NK-92 (cell line): ENCODE data around the gene MAGI2.
"Not testable (repeated sequence)": the region's sequence is repeated elsewhere in the genome, so short reads cannot be mapped to it uniquely, and the experiment has no call there.

ENCODE experiments used
- DNase-seq: peaks from one replicate; lab custom pipeline; 2025; ENCODE audit not compliant: unreplicated experiment; lab: John Stamatoyannopoulos, UW

Gene MAGI2

DNA sequence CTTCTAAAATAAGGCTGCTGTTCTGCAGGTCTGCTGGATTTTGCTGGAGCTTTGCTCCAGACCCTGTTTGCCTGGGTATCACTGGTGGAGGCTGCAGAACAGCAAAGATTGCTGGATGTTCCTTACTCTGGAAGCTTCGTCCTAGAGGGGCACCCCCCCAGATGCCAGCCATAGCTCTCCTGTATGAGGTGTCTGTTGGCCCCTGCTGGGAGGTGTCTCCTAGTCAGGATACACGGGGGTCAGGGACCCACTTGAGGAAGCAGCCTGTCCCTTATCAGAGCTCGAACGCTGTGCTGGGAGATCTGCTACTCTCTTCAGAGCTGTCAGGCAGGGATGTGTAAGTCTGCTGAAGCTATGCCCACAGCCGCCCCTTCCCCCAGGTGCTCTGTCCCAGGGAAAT, 382.3 kb downstream of the MAGI2 start:
- not testable (repeated sequence) for DNase-seq

DNA sequence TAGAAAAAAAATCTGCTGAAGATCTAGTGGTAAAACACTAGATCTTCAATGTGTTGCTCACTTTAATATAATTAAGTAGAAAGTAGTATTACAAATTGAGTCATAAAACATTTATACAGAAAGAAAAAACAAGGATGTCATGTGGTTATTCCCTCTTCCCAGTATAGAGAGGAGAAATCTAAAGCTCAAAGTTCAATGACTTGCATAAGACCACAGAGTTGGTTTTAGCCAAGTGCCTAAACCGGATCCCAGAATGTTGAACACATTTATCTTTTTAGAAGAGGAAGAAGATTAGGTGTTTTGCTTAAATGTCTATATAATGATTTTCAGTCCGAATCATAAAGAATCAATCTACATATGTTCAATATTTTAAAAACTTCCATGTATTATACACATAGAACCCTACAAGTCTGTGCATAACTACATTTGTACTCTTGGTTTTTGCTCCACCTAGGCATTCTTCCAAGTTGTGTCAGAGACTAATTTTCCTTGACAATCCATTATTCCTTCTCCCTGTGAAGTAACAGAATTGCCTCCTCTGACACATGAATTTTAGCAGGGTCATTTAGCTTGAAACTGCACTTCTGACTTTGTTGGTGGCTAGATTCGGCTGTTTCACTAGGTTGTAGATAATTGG, 389.2 kb downstream of the MAGI2 start:
- DNase-seq = no peak

DNA sequence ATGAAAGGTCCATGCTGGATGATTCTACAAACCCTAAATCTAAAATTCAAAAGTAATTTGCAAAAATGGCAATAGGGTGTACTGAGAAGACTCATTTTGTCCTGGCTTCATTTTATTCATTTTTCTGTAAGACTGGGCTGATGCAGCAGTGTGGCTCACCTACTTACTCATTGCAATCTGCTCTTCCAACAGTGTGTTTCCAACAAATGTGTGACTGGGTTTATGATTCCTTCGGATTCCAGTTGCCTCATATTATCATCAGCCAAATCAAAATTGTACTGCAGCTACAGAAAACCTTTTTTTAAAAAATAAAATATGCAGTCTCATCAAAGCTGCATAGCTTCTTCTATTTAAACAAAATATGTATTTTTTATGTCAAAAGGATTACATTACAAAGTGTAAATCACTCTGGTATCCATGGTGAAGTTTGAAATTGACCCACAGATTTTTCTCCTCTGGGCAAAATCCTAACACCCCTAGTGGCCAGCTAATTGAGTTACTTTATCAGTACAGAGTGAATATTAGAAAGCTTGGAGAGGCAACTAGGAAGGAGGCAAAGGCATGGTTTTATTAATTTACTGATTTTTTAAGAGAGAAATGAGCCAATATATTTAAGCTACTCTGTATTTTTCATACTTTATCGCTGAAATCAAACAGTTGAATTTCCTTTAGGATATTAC, 390.3 kb downstream of the MAGI2 start:
- no peak for DNase-seq

DNA sequence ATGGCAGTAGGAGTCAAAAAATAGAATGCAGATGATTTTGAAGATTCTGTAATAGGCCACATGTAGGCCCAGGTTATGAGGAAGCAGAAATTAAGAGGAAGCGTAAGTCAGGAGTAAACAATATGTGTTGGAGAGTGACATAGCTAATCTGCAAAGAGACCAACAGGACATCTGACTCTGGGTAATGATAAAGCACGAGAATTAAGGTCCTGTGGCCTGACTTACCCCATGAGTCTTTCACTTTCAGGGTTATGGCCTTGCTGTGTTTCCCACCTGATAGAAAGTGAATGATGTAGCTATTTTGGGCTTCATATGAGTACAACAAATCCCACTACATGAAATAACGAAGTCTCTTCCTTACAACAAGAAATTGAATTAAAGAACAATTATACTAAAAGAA, 393.0 kb downstream of the MAGI2 start:
- no peak for DNase-seq

DNA sequence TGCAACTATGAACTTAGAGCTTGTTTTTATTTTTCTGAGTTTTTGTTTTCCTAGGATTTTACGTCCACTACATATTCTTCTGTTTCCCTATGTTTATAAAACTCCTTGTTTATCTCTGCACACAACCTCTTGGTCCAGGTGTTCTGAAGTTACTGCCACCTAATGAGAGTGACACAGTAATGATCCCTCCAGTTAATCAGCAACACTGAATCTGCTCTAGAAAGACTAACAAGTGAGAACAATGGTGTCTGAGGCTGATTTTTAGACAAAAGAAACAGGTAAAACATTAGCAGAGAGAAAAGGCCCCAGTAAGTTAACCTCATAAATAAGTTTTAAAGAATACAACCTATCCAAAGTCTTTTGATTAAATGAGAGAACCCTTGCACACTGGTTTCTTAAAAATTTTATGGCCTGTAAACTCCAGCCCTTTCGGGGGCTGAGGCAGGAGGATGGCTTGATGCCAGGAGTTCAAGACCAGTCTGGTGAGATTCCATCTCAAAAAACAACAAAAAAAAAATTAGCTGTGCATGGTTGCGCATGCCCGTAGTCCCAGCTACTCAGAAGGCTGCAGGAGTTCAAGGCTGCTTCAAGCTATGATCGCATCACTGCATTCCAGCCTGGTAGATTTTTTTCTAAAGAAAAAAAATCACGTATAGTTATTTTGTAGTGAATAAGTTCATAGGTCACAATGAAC, 397.6 kb downstream of the MAGI2 start:
- no peak for DNase-seq

DNA sequence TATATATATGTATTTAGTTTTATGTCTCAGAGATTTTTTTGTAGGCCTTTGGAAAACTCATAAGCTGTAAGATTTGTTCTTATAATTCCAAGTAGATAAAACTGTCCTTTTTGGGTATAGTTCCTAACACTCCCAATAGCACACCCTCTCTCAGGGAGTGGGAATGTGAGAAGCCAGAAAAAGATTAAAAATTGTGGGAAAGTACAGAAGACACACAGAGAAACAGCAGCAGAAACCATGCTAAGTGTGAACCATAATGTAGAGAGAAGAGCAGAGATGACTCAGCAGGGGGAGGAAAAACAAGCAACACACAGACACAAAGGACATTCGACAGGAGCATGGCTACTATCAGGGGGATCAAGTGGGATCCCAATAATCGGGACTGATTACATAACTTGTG, 401.6 kb downstream of the MAGI2 start:
- no peak for DNase-seq

DNA sequence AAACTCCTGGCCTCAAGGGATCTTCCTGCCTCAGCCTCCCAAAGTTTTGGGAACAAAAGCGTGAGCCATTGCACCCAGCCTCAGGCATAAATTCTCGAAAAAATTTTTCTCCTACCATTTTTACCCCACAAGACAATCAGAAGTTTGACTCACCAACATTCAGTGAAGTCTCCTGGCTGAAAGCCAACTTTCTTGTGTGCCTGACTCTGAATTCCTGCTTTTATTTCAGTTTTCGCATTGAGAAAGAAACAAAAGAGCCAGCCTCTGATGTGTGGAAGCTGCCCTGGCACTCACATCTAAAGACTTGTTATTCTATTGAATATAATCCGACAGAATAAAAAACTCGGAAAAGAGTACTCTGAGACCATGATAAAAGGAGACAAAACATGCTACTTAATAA, 402.9 kb downstream of the MAGI2 start:
- no peak for DNase-seq

DNA sequence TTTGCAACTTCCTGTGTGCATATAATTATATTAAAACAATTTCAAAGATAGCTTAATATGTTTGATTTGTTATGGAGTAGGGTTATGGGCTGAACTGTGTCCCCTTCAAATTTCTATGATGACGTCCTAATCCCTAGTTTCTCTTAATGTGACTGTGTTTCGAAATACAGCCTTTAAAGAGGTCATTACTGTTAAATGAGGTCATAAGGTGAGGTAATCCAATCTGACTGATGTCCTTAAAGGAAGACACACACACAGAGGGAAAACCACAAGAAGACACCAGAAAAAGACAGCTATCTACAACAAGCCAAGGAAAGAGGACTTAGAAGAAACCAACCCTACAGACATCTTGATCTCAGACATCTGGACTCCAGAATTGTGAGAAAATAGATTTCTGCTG, 407.4 kb downstream of the MAGI2 start:
- DNase-seq = no peak

DNA sequence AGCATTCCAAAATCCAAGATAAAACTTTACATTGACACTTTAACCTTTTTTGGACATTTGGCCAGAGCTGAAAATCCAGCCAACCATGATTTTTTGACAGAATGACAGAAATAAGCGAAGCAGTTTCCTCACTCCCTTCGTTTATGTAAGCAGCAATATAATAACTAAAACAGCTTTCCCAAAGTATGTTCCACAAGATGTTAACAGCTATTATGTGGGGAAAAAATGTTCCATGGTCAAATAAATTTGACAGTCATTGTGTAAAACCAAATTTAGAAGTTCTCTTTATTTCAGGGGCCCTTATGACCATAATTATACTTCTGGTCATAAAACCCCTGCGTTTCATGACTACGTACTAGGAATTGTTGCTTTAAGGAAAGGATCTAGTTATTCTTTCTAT, 416.5 kb downstream of the MAGI2 start:
- DNase-seq = no peak

DNA sequence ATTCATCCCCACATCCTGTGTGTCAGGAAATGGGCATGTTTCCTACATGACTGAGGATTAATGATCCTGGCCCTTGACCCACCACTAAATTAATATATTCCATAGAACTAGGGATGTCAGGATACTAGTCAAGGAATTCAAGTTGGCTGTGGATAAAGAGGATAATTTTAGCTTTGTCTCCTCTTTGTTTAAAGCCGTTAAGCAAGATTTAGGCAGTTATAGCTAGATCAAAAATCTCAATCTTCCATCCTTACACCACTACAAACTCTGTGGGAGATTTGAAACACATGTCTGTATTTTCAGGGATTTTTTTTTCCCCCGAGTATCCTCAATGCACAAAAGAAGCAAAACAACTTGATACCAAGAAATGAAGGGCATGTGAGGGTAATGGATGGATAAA, 417.1 kb downstream of the MAGI2 start:
- DNase-seq = no peak

DNA sequence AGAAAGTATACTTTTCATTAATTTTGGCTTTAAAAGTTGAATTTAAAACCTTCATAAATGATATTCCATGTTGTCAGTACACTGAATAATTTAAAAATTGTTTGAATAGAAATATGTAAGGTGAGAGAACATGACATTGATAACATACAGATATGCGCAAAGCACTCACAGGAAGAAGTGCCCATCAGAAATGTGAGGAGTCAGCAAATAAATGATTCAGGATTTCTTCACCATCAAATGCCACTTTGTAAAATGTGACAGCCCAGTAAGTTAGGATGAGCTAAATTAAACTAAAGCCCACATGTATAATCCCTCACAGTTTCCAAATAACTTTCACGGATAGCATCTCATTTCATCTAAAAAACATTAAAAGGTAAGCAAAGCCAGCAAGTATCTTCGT, 417.6 kb downstream of the MAGI2 start:
- no peak for DNase-seq

DNA sequence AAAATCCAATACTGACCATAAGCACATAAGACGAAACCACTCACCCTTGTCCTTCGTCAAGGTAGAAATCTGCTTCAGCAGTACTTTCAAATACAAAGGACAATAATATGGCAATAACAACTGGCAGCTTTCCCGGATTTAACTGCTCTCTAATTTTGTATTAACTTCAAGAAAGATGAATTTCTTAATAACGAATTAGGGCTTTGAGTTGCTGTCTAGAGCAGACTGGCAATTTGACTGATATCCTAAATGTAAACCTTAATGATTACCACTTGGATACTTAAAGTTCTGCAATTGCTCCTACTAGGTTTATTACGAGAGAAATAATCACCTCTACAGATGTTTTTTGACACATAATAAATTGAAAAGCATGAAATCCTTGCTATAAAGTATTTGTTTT, 418.7 kb downstream of the MAGI2 start:
- DNase-seq = no peak

DNA sequence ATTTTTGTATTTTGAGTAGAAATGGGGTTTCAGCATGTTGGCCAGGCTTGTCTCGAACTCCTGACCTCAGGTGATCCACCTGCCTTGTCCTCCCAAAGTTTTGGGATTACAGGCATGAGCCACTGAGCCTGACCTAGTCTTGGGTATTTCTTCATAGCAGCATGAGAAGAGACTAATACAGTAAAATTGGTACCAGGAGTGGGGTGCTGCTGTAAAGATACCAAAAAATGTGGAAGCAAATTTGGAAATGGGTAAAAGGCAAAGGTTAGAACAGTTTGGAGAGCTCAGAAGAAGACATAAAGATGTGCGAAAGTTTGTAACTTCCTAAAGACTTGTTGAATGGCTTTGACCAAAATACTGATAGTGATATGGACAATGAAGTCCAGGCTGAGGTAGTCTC, 433.8 kb downstream of the MAGI2 start:
- DNase-seq = not testable (repeated sequence)

DNA sequence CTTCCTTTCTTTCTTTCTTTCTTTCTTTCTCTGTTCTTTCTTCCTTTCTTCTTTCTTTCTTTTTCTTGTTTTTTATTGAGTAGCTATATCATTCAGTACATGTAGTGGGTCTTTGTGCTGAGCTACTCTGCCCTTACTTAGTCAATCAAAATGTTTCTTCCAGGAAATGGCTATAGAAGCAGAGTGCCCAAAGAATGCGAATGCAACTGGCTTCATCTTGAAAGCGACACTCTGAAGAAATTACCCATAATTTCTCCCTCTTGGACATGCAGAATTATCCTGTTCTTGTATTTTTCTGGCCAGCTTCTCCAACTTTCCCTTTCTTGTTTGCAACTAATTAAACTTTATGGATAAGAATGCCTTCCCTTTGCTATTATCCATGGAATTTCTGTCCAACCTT, 441.5 kb downstream of the MAGI2 start:
- no peak for DNase-seq

DNA sequence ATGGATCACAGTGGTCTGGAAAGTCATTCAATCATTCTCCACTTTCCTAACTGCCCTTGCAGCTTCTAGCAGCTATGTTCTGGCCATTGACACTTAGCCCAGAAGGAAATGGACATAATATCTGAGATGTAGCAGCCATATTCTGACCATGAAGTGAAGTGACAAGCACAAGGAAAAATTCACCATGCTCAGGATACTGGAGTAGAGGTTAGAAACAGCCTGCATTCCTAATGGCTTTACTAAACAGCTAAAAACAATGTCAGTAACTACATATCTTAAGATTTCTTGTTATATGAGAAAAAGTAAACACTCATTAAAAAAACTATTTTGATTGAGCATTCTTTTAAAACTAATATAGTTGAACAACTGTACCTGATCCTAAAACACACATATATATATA, 443.8 kb downstream of the MAGI2 start:
- DNase-seq = no peak

DNA sequence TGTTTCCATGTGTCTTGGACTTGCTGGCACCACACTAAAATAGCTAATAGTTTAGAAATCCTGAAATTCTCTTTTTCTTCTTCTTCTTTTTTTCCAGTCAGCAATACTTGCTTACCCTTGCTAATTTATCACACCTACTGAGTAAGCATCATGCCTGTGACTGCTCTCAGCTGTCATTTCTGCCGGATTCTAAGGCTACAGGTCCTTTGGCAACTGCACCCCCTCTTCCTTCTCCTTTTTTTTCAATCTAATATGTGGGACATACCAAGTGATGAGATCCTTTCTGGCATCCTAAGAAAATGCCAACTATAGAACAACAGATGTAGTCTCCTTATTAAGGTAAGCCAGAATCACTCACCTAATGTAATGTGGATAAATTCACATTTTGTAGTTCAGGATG, 444.7 kb downstream of the MAGI2 start:
- no peak for DNase-seq

DNA sequence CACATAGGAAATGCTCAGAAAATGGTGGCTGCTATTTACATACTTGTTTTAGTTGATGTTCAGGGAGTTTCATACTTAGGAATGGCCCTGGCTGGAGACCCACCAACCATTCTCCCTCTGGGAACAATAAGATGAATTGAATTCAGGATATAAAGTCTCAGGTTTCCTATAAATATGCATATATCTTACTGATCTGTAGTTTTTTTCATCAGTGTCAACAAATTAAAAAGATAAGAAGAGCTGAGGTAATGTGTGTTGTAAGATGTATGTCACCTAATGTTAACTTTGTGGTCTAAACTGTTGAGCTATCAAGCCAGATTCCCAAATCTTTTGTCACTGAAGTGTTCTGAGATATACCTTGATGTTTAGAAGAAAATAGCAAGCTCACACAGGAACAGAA, 457.5 kb downstream of the MAGI2 start:
- DNase-seq = no peak

DNA sequence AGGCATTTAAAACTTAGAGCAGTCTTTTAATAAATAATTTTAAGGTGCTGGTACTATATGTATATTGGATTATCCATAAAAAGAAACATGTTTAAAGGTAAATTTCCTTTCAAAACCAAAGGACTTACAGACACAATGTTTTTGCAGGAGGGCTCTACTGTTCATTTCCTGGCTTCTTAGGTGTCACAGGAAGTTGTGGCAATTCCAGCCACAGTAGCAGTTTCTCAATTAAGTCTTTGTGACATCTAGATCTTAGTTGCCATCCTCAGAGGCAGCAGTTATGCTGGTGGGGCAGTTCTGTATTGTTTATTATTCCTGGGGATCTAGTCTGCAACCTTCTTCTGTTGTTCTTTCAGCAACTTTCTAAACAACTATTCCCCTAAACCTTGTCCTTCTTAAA, 460.1 kb downstream of the MAGI2 start:
- no peak for DNase-seq

DNA sequence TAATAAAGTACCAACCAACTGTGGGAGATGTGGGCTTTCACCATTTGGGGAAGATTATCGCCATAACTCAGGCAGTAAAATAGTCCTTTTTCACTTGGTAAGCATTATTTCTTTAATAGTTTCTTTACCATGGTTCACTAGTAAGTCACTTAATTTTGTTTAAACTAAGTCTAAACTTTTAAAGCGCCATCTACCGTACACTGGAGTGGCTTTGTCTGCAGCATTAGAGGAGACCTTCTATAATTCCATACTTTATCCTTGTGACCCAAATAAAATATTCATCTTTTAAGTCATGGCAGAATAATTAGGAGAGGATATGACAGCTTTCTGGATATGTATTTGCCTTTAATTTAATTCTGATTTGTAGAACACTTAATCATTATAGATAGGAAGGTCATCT, 468.0 kb downstream of the MAGI2 start:
- no peak for DNase-seq

DNA sequence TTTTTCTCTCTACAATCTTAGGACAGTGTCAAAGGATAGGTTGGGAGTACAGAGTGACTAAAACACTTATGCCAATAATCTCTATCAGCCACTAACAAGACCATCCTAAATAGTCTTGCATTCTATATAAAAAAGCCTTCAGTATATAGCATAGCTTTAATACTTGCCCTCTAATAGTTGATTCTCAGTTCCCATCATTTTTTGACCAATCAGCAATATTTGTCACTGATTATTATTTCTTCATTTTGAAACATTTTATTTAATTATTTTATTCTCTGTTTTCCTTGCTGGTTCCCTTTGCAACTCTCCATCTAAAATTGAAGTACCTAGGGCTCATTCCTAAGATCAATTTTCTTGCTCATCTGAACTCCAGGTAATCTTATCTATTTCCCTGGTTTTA, 470.0 kb downstream of the MAGI2 start:
- no peak for DNase-seq

DNA sequence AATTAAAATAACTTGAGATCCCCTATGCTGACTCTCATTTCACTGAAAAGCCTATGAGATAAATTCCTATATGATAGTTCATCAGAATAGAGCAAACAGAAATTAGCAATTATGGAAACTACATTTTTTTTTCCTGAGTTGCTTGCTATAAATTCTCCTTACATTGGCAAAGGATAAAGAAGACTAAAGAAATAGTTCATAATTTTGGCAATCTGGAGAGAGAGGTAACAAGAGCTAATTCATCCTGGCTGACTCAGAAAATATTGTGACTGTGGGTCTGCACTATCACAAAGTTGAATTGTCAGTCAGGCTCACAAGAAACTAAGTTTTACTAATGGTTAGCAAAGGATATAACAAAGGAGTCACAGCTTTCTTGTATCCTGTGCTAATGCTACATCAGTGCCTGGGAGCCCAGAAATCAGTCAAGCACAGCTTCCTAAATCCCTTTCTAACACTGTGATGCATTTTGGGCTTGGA, 483.0 kb downstream of the MAGI2 start:
- DNase-seq = no peak

DNA sequence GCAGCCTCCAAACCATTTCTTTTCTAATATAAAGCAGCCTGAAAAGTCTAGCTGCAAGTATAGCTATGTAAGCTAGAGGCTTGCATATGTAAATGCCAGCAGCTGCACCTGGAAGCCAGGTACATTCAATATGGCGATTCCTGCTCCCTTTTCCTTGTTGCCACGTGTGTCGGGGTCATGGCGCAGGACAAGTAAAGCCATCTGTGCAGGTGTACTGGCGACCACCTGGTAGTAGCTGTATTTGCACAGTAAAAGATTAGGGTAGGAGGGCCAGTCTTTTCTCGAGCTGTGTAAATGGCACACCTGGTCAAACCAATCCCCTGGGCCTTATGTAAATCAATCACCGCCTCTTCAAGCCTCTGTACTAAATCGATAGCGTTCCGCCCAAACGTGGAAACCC, 484.5 kb downstream of the MAGI2 start:
- no peak for DNase-seq
